Amniotic stem cell (primary cell): ENCODE data around the gene SUSD6.

ENCODE experiments used
- DNase-seq: peaks from one replicate; lab custom pipeline; 2025; lab: John Stamatoyannopoulos, UW

Gene SUSD6

GRCh38 chr14:69648480-69649451 lies 37.4 kb downstream of the SUSD6 start:
- no peak for DNase-seq

GRCh38 chr14:69650948-69651369 lies 39.6 kb downstream of the SUSD6 start:
- DNase-seq: no peak

- no peak for DNase-seq
Observed at GRCh38 chr14:69651664-69652063, 40.3 kb downstream of the SUSD6 start.

- no peak for DNase-seq
Observed at GRCh38 chr14:69652942-69653684, 41.7 kb downstream of the SUSD6 start.

GRCh38 chr14:69654116-69654515 lies 42.7 kb downstream of the SUSD6 start:
- DNase-seq: no peak

GRCh38 chr14:69657950-69658355 lies 46.6 kb downstream of the SUSD6 start:
- no peak for DNase-seq

GRCh38 chr14:69658664-69659261 lies 47.4 kb downstream of the SUSD6 start:
- DNase-seq: no peak

GRCh38 chr14:69660344-69661193 lies 49.2 kb downstream of the SUSD6 start:
- DNase-seq: no peak

- no peak for DNase-seq
Observed at GRCh38 chr14:69661194-69661537, 49.8 kb downstream of the SUSD6 start.

GRCh38 chr14:69662636-69663299 lies 51.4 kb downstream of the SUSD6 start:
- no peak for DNase-seq

- no peak for DNase-seq
Observed at GRCh38 chr14:69663300-69663643, 51.9 kb downstream of the SUSD6 start.

GRCh38 chr14:69664265-69664664 lies 52.9 kb downstream of the SUSD6 start:
- DNase-seq: no peak

GRCh38 chr14:69664865-69665526 lies 53.6 kb downstream of the SUSD6 start:
- DNase-seq: no peak

GRCh38 chr14:69665631-69666030 lies 54.2 kb downstream of the SUSD6 start:
- DNase-seq: no peak

- DNase-seq: no peak
Observed at GRCh38 chr14:69666112-69666511, 54.7 kb downstream of the SUSD6 start.

- DNase-seq: no peak
Observed at GRCh38 chr14:69666690-69667211, 55.4 kb downstream of the SUSD6 start.

GRCh38 chr14:69667938-69668335 lies 56.5 kb downstream of the SUSD6 start:
- DNase-seq: no peak

GRCh38 chr14:69669375-69669774 lies 58.0 kb downstream of the SUSD6 start:
- no peak for DNase-seq

- DNase-seq: no peak
Observed at GRCh38 chr14:69670093-69670492, 58.7 kb downstream of the SUSD6 start.

GRCh38 chr14:69671365-69672030 lies 60.1 kb downstream of the SUSD6 start:
- DNase-seq: no peak
